Lung microvascular endothelial cell (primary cell): ENCODE data around the gene NKAPL. TPM values are rescaled to one million over a fixed set of nuclear protein-coding genes. Genes with fewer than 3 reads are reported as not detected.
"Not testable (repeated sequence)": the region's sequence is repeated elsewhere in the genome, so short reads cannot be mapped to it uniquely, and the experiment has no call there.

ENCODE experiments used
- DNase-seq, 2 donors: peaks; one replicate each; pipeline versions ENCODE4 v3.0.0 to v3.0.0-alpha.2; 2010; ENCODE audit warnings: low read depth in 2 of 2
- total RNA-seq: library from RNA; depleted of rRNA; stranded (reverse); fragments of >200 nt; gene quantifications from 2 replicates; pipeline ENCODE4 v1.2.1, GENCODE V29; 2014

The NKAPL gene
- total RNA-seq, 1 donor from 2014 or later = 0.20 TPM

DNA sequence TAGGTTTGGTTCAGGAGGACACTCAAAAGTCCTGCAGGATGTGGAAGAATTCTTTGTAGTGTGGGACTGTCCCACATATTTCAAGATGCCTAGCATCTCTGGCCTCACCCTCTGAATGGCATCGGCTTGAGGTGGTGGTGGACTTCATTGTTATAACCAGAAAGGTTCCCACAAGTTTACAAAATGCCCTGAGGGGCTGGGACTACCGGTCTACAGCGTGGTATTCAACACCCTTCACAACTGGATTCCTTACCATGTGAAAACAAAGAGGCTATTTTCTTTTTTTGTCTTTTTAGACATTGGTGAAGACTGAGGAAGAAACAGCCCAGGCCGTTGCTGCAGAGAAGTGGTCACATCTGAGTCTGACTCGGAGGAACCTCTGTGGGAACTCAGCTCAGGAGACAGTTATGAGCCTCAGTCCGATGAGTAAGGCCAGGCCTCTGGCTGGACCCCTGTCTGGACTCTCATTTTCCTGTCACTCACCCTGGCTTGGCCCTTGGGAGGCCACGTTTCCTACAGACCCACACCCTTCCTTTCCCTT is 37.5 kb downstream of the NKAPL start:
- DNase-seq = no peak

DNA sequence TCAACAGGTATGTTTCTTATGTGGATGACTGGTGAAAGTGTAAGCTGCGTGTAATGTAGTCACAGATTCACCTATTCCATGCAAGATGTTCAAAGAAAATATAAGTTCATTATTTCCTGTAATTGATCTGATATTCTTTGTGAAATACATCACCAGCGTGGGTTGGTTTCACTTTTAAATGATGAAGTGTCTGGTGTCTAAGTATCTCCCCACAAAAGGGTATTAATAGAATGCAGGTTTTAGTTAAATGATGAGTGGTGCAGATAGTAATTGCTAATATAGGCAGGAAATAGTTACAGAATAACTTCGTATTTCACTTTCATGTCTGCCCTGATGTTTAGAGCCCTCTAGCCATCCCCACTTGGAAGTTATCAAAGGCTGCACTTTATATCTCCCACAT is 44.5 kb downstream of the NKAPL start:
- DNase-seq = no peak

- not testable (repeated sequence) for DNase-seq
These were observed 47.3 kb downstream of the NKAPL start for GRCh38 chr6:28306363-28306762.

Other genes starting within 250 kb of the NKAPL start
- 0.20 and 0.22 TPM in 2 replicates for gene ZNF165, start 178.7 kb upstream of the NKAPL start, total RNA-seq
- gene ZSCAN16, start 134.7 kb upstream of the NKAPL start, total RNA-seq = 12.0 and 14.9 TPM in 2 replicates
- 8.5 and 12.3 TPM in 2 replicates for gene ZKSCAN8, start 117.4 kb upstream of the NKAPL start, total RNA-seq
- 6.5 and 10.1 TPM in 2 replicates for gene ZSCAN9, start 34.0 kb upstream of the NKAPL start, total RNA-seq
- 3.1 and 4.0 TPM in 2 replicates for gene ZKSCAN4, start 7.0 kb upstream of the NKAPL start, total RNA-seq
- 6.5 and 7.1 TPM in 2 replicates for gene ZSCAN26, start 7.8 kb downstream of the NKAPL start, total RNA-seq
- 4.1 and 5.0 TPM in 2 replicates for gene PGBD1, start 22.3 kb downstream of the NKAPL start, total RNA-seq
- 8.1 and 9.1 TPM in 2 replicates for gene ZSCAN31, start 76.9 kb downstream of the NKAPL start, total RNA-seq
- gene ZKSCAN3, start 90.7 kb downstream of the NKAPL start, total RNA-seq = 3.1 and 4.0 TPM in 2 replicates
- gene ZSCAN12, start 140.4 kb downstream of the NKAPL start, total RNA-seq = 2.2 and 3.2 TPM in 2 replicates
- 0.20 and 0.65 TPM in 2 replicates for gene ZSCAN23, start 184.2 kb downstream of the NKAPL start, total RNA-seq